ENCODE results near the gene SLC12A7. TPM values are rescaled to one million over a fixed set of nuclear protein-coding genes. Genes with fewer than 3 reads are reported as not detected.

SLC12A7 gene
- total and polyA plus RNA-seq, 9 donors: 5.9 to 33.9 (median 23.0) TPM

GRCh38 chr5:1155191-1156032, 43.5 kb upstream of the SLC12A7 start:
- TF ChIP-seq POLR2A (IDR thresholded peaks at IDR 0.05) (no peak), CTCF (IDR thresholded peaks at IDR 0.05) (no peak), EP300 (IDR thresholded peaks at IDR 0.05) (no peak)
- no peaks in the 10 kb centered on the region for H3K9me3 ChIP-seq
- H3K27ac ChIP-seq: no peak overlapping the region
- intact Hi-C loops (cut with DNase I): no loop called here
- H3K36me3 ChIP-seq: no peaks in the 10 kb centered on the region
- H3K4me3 ChIP-seq: no peak overlapping the region
- H3K27me3 ChIP-seq: peaks cover 4% of the 10 kb centered on the region
- no peaks in the 10 kb centered on the region for H3K4me1 ChIP-seq (ENCODE audit: insufficient read depth)
- WGBS, 3 donors: 1 to 2% (median 2%) methylated on average over 26 to 97 of the region's 98 CpGs
- DNase-seq: no peak

- intact Hi-C loops (cut with DNase I): no loop called here
- no peak overlapping the region for H3K27ac ChIP-seq
- H3K4me3 ChIP-seq: no peak overlapping the region
- no peaks in the 10 kb centered on the region for H3K36me3 ChIP-seq
- 84 to 89% (median 85%) methylated on average over 12 of the region's 12 CpGs for WGBS, 3 donors
- no peak for TF ChIP-seq POLR2A (IDR thresholded peaks at IDR 0.05)
- no peak for TF ChIP-seq EP300 (IDR thresholded peaks at IDR 0.05)
- no peak for TF ChIP-seq CTCF (IDR thresholded peaks at IDR 0.05)
- no peaks in the 10 kb centered on the region for H3K9me3 ChIP-seq
- DNase-seq: no peak
- H3K27me3 ChIP-seq: peaks cover 4% of the 10 kb centered on the region
- H3K4me1 ChIP-seq (ENCODE audit: insufficient read depth): no peaks in the 10 kb centered on the region
These were observed 41.6 kb upstream of the SLC12A7 start for GRCh38 chr5:1153428-1153827.

- Histone ChIP-seq H3K27ac (no peak overlapping the region), H3K4me1 (ENCODE audit: insufficient read depth) (no peaks in the 10 kb centered on the region), H3K36me3 (no peaks in the 10 kb centered on the region), H3K4me3 (no peak overlapping the region), H3K9me3 (no peaks in the 10 kb centered on the region), H3K27me3 (peaks cover 4% of the 10 kb centered on the region)
- TF ChIP-seq CTCF (IDR thresholded peaks at IDR 0.05) (no peak), POLR2A (IDR thresholded peaks at IDR 0.05) (no peak), EP300 (IDR thresholded peaks at IDR 0.05) (no peak)
- intact Hi-C loops (cut with DNase I): no loop called here
- DNase-seq: no peak
- WGBS, 3 donors: 78 to 83% (median 78%) methylated on average over 15 of the region's 15 CpGs
These were observed 41.0 kb upstream of the SLC12A7 start for GRCh38 chr5:1152771-1153282.

GRCh38 chr5:1152156-1152555, 40.3 kb upstream of the SLC12A7 start:
- intact Hi-C loops (cut with DNase I): no loop called here
- no peak for DNase-seq
- Histone ChIP-seq H3K27me3 (peaks cover 4% of the 10 kb centered on the region), H3K9me3 (no peaks in the 10 kb centered on the region), H3K27ac (no peak overlapping the region), H3K4me1 (ENCODE audit: insufficient read depth) (no peaks in the 10 kb centered on the region), H3K4me3 (no peak overlapping the region), H3K36me3 (no peaks in the 10 kb centered on the region)
- no peak for TF ChIP-seq EP300 (IDR thresholded peaks at IDR 0.05)
- TF ChIP-seq POLR2A (IDR thresholded peaks at IDR 0.05): no peak
- no peak for TF ChIP-seq CTCF (IDR thresholded peaks at IDR 0.05)
- 68 to 71% (median 69%) methylated on average over 9 to 10 of the region's 10 CpGs for WGBS, 3 donors

All from ovary (tissue), 9 donors.